H9 (cell line): ENCODE data around the gene AFAP1. TPM values are rescaled to one million over a fixed set of nuclear protein-coding genes. Genes with fewer than 3 reads are reported as not detected.

Experiments
- DNase-seq: peaks from one replicate; pipeline ENCODE4 v3.0.0-alpha.2; 2017
- H2AFZ ChIP-seq: one replicate; pipeline ENCODE4 v1.6.1; 2013; ENCODE audit warnings: mild to moderate bottlenecking, low read length, control low read depth, moderate library complexity
- H2AK5ac ChIP-seq: 2 replicates; pipeline ENCODE4 v1.6.1; 2013; ENCODE audit warnings: low read length, control low read depth, mixed read lengths; ENCODE audit not compliant: insufficient read length
- H2BK120ac ChIP-seq: one replicate; pipeline ENCODE4 v1.6.1; 2013; ENCODE audit warnings: low read depth, mild to moderate bottlenecking, low read length, control low read depth, inconsistent platforms; ENCODE audit not compliant: poor library complexity, severe bottlenecking
- H2BK12ac ChIP-seq: 2 replicates; pipeline ENCODE4 v1.6.1; 2013; ENCODE audit warnings: low read length, control low read depth, mixed read lengths, low read depth; ENCODE audit not compliant: insufficient read length
- H2BK15ac ChIP-seq: 2 replicates; pipeline ENCODE4 v1.6.1; 2013; ENCODE audit warnings: low read depth, low read length, control low read depth
- H2BK20ac ChIP-seq: one replicate; pipeline ENCODE4 v1.6.1; 2013; ENCODE audit warnings: low read depth, mild to moderate bottlenecking, low read length, control low read depth, inconsistent platforms; ENCODE audit not compliant: poor library complexity, severe bottlenecking
- H2BK5ac ChIP-seq: 2 replicates; pipeline ENCODE4 v1.6.1; 2013; ENCODE audit warnings: low read length, control low read depth, mixed read lengths; ENCODE audit not compliant: insufficient read length
- H3K14ac ChIP-seq: 2 replicates; pipeline ENCODE4 v1.6.1; 2013; ENCODE audit warnings: low read length, control low read depth; ENCODE audit not compliant: insufficient read depth
- H3K18ac ChIP-seq: 2 replicates; pipeline ENCODE4 v1.6.1; 2013; ENCODE audit warnings: low read depth, mild to moderate bottlenecking, mixed read lengths, low read length, control low read depth; ENCODE audit not compliant: insufficient read length
- H3K23ac ChIP-seq: 2 replicates; pipeline ENCODE4 v1.6.1; 2013; ENCODE audit warnings: low read length, control low read depth, mixed read lengths, low read depth; ENCODE audit not compliant: insufficient read length
- H3K23me2 ChIP-seq: 2 replicates; pipeline ENCODE4 v1.6.1; 2013; ENCODE audit warnings: low read depth, mild to moderate bottlenecking, mixed read lengths, low read length, control low read depth; ENCODE audit not compliant: insufficient read length, poor library complexity, severe bottlenecking
- H3K27ac ChIP-seq: 2 replicates; pipeline ENCODE4 v1.5.1; 2013; ENCODE audit warnings: low read length, control low read depth, mixed read lengths, low read depth; ENCODE audit not compliant: insufficient read length
- H3K27me3 ChIP-seq: 2 replicates; pipeline ENCODE4 v1.6.1; 2013; ENCODE audit warnings: low read length, control low read depth, inconsistent platforms; ENCODE audit not compliant: insufficient read depth
- H3K4ac ChIP-seq: 2 replicates; pipeline ENCODE4 v1.6.1; 2013; ENCODE audit warnings: low read depth, mild to moderate bottlenecking, control low read depth, inconsistent platforms, low read length, moderate library complexity
- H3K4me1 ChIP-seq: 2 replicates; pipeline ENCODE4 v1.6.1; 2013; ENCODE audit warnings: low read length, control low read depth, inconsistent platforms; ENCODE audit not compliant: insufficient read depth
- H3K4me2 ChIP-seq: 2 replicates; pipeline ENCODE4 v1.6.1; 2013; ENCODE audit warnings: low read length, control low read depth, mixed read lengths; ENCODE audit not compliant: insufficient read length, insufficient read depth
- H3K56ac ChIP-seq: 2 replicates; pipeline ENCODE4 v1.6.1; 2013; ENCODE audit warnings: low read depth, mild to moderate bottlenecking, mixed read lengths, low read length, control low read depth; ENCODE audit not compliant: insufficient read length
- H3K79me1 ChIP-seq: 2 replicates; pipeline ENCODE4 v1.6.1; 2013; ENCODE audit warnings: low read depth, mild to moderate bottlenecking, moderate library complexity, low read length, control low read depth, inconsistent platforms; ENCODE audit not compliant: insufficient read depth, poor library complexity, severe bottlenecking
- H3K79me2 ChIP-seq: 2 replicates; pipeline ENCODE4 v1.6.1; 2013; ENCODE audit warnings: low read length, control low read depth, inconsistent platforms; ENCODE audit not compliant: insufficient read depth
- H3K9ac ChIP-seq: 2 replicates; pipeline ENCODE4 v1.6.1; 2013; ENCODE audit warnings: low read length, control low read depth, mixed read lengths; ENCODE audit not compliant: insufficient read length; ENCODE audit errors: extremely low read depth
- H3K9me3 ChIP-seq: one replicate; pipeline ENCODE4 v1.6.1; 2013; ENCODE audit warnings: low read depth, low read length, inconsistent platforms; ENCODE audit not compliant: control insufficient read depth
- H3T11ph ChIP-seq: one replicate; pipeline ENCODE4 v1.6.1; 2013; ENCODE audit warnings: mild to moderate bottlenecking, low read length, control low read depth, inconsistent platforms
- H4K20me1 ChIP-seq: one replicate; pipeline ENCODE4 v1.6.1; 2013; ENCODE audit not compliant: control insufficient read depth, insufficient read length, insufficient read depth
- H4K5ac ChIP-seq: 2 replicates; pipeline ENCODE4 v1.6.1; 2013; ENCODE audit warnings: low read depth, mild to moderate bottlenecking, mixed read lengths, low read length, control low read depth; ENCODE audit not compliant: insufficient read length
- H4K8ac ChIP-seq: replicated peaks from 2 replicates; pipeline ENCODE4 v1.6.1; 2013; ENCODE audit warnings: low read length, control low read depth, mixed read lengths, low read depth; ENCODE audit not compliant: insufficient read length
- H4K91ac ChIP-seq: 2 replicates; pipeline ENCODE4 v1.6.1; 2013; ENCODE audit warnings: low read depth, mild to moderate bottlenecking, moderate library complexity, mixed read lengths, low read length, control low read depth; ENCODE audit not compliant: insufficient read length
- H3K27ac Mint-ChIP-seq, 3 experiments: 2 replicates in 2 of 3; 3 replicates in 1 of 3; pipeline ENCODE4 v1.8.0; 2020 to 2021; ENCODE audit warnings: mixed read lengths in 3 of 3, mild to moderate bottlenecking in 1 of 3, moderate library complexity in 1 of 3
- H3K27me3 Mint-ChIP-seq: 2 replicates; pipeline ENCODE4 v1.8.0; 2021; ENCODE audit warnings: low read depth, mild to moderate bottlenecking, moderate library complexity, mixed read lengths
- H3K36me3 Mint-ChIP-seq, 3 experiments: 2 replicates in 2 of 3; 3 replicates in 1 of 3; pipeline ENCODE4 v1.8.0; 2020 to 2021; ENCODE audit warnings: low read depth in 3 of 3, mixed read lengths in 3 of 3; ENCODE audit not compliant: insufficient read depth in 1 of 3
- H3K4me1 Mint-ChIP-seq, 2 experiments: 2 replicates each; pipeline ENCODE4 v1.8.0; 2020; ENCODE audit warnings: mixed read lengths in 2 of 2
- H3K4me3 Mint-ChIP-seq, 2 experiments: 2 replicates in 1 of 2; 3 replicates in 1 of 2; pipeline ENCODE4 v1.8.0; 2020 to 2021; ENCODE audit warnings: mild to moderate bottlenecking in 2 of 2, mixed read lengths in 2 of 2, moderate library complexity in 1 of 2
- H3K9me3 Mint-ChIP-seq, 2 experiments: 2 replicates in 1 of 2; 3 replicates in 1 of 2; pipeline ENCODE4 v1.8.0; 2020; ENCODE audit warnings: mild to moderate bottlenecking in 2 of 2, mixed read lengths in 2 of 2, moderate library complexity in 1 of 2
- CTCF ChIP-seq: fragments of 200-600 bp; sonication (generic); conservative IDR thresholded peaks from 3 replicates; pipeline ENCODE4 v1.8.0; 2021; ENCODE audit warnings: antibody characterized with exemption, mild to moderate bottlenecking
- WGBS: extraction: QIAGEN DNeasy Blood & Tissue Kit; methylation state at CpG from one replicate; pipeline ENCODE4 v1.1.7; 2013; ENCODE audit warnings: missing lambda C conversion rate, low lambda C conversion rate, mixed read lengths; ENCODE audit not compliant: insufficient read length; ENCODE audit errors: extremely low coverage; 5-methylcytosine and 5-hydroxymethylcytosine counted together
- total RNA-seq: library from RNA; stranded (reverse); gene quantifications from 2 replicates; pipeline ENCODE4 v1.2.1, GENCODE V29; 2021

The AFAP1 gene
- total RNA-seq, 1 experiment from 2014 or later = 6.5 TPM

- Histone ChIP-seq H3K79me1 (no peaks in the 10 kb centered on the region), H3K18ac (no peak overlapping the region), H3K9me3 (no peaks in the 10 kb centered on the region), H3K27me3 (no peaks in the 10 kb centered on the region), H3K4me1 (peaks cover 9% of the 10 kb centered on the region; the same call in 1 of the 2 replicates), H4K8ac (no peak overlapping the region), H3K14ac (no peak overlapping the region), H3K23ac (no peak overlapping the region), H3K4ac (no peak overlapping the region), H3K27ac (no peak overlapping the region), H2AFZ (no peak overlapping the region), H2AK5ac (no peak overlapping the region), H2BK20ac (no peak overlapping the region), H3K23me2 (no peaks in the 10 kb centered on the region), H2BK15ac (no peak overlapping the region), H2BK5ac (no peak overlapping the region), H3K79me2 (no peaks in the 10 kb centered on the region; the same call in 1 of the 2 replicates), H3T11ph (no peak overlapping the region), H4K20me1 (no peaks in the 10 kb centered on the region), H3K4me2 (no peak overlapping the region), H2BK120ac (no peak overlapping the region), H4K91ac (no peak overlapping the region), H3K9ac (no peak overlapping the region), H3K56ac (no peak overlapping the region), H4K5ac (no peak overlapping the region), H2BK12ac (no peak overlapping the region)
- Mint-ChIP-seq H3K4me1 (peaks cover 51 to 61% of the 10 kb centered on the region in 2 experiments), H3K9me3 (peaks cover 3 to 6% of the 10 kb centered on the region in 2 experiments), H3K27ac (peak overlapping the region in 1 of 3 experiments; percentile 80; a peak in 2 of 7 replicates), H3K4me3 (no peak overlapping the region), H3K36me3 (peaks cover 0 to 5% (median under 1%) of the 10 kb centered on the region in 3 experiments; a peak in 4 of 7 replicates), H3K27me3 (no peaks in the 10 kb centered on the region; the same call in 1 of the 2 replicates)
- no CpG with 5 or more reads among the region's 9 CpGs for WGBS
- DNase-seq = no peak
- no peak for TF ChIP-seq CTCF
These were observed 46.1 kb downstream of the AFAP1 start for GRCh38 chr4:7893539-7893938.
